MM.1S (cell line): ENCODE results near the gene PTK7.
A peak's percentile ranks its signal among the peaks of the same experiment; 100 is the strongest.

Experiments
- DNase-seq: peaks from one replicate; pipeline ENCODE4 v3.0.0-alpha.2; 2015
- H2AFZ ChIP-seq: fragments of 300-600 bp; sonication (generic); 2 replicates; pipeline ENCODE4 v1.6.0; 2016; ENCODE audit warnings: antibody characterized with exemption, low read length
- H3F3A ChIP-seq: fragments of 300-600 bp; sonication (generic); 2 replicates; pipeline ENCODE4 v1.6.1; 2016; ENCODE audit warnings: mild to moderate bottlenecking, antibody characterized with exemption, low read length, moderate library complexity, mixed read lengths; ENCODE audit not compliant: insufficient read depth
- H3K27ac ChIP-seq: fragments of 300-600 bp; sonication (generic); 2 replicates; pipeline ENCODE4 v1.5.1; 2016; ENCODE audit warnings: mild to moderate bottlenecking, low read length
- H3K27me3 ChIP-seq: fragments of 300-600 bp; sonication (generic); replicated peaks from 2 replicates; pipeline ENCODE4 v1.6.0; 2016; ENCODE audit warnings: low read length; ENCODE audit not compliant: insufficient read depth
- H3K36me3 ChIP-seq: fragments of 300-600 bp; sonication (generic); replicated peaks from 2 replicates; pipeline ENCODE4 v1.6.1; 2016; ENCODE audit warnings: mild to moderate bottlenecking, low read length, mixed read lengths; ENCODE audit not compliant: insufficient read depth
- H3K4me1 ChIP-seq: fragments of 300-600 bp; sonication (generic); 2 replicates; pipeline ENCODE4 v1.6.1; 2016; ENCODE audit warnings: low read length, mixed read lengths
- H3K4me2 ChIP-seq: fragments of 300-600 bp; sonication (generic); 2 replicates; pipeline ENCODE4 v1.6.0; 2016; ENCODE audit warnings: low read depth, low read length
- H3K4me3 ChIP-seq: fragments of 300-600 bp; sonication (generic); 2 replicates; pipeline ENCODE4 v1.5.1; 2016; ENCODE audit warnings: low read length, mixed read lengths
- H3K79me2 ChIP-seq: fragments of 300-600 bp; sonication (generic); 2 replicates; pipeline ENCODE4 v1.6.1; 2016; ENCODE audit warnings: mixed run types, low read length, mixed read lengths
- H3K9ac ChIP-seq: fragments of 300-600 bp; sonication (generic); 2 replicates; pipeline ENCODE4 v1.6.1; 2016; ENCODE audit warnings: low read length, mixed read lengths
- H3K9me2 ChIP-seq: fragments of 300-600 bp; sonication (generic); replicated peaks from 2 replicates; pipeline ENCODE4 v1.6.1; 2016; ENCODE audit warnings: mild to moderate bottlenecking, low read length, mixed read lengths; ENCODE audit not compliant: insufficient read depth
- H3K9me3 ChIP-seq: fragments of 300-600 bp; sonication (generic); replicated peaks from 2 replicates; pipeline ENCODE4 v1.6.1; 2016; ENCODE audit warnings: mild to moderate bottlenecking, low read length, mixed read lengths; ENCODE audit not compliant: insufficient read depth
- H4K20me1 ChIP-seq: fragments of 300-600 bp; sonication (generic); 2 replicates; pipeline ENCODE4 v1.6.1; 2016; ENCODE audit warnings: mild to moderate bottlenecking, low read length, moderate library complexity, mixed read lengths; ENCODE audit not compliant: insufficient read depth
- EZH2 ChIP-seq: fragments of 300-600 bp; sonication (generic); optimal IDR thresholded peaks from 2 replicates; pipeline ENCODE3; 2017; ENCODE audit warnings: low read depth, mild to moderate bottlenecking, antibody characterized with exemption, low read length, mixed read lengths
- EZH2phosphoT487 ChIP-seq: fragments of 300-600 bp; sonication (generic); IDR thresholded peaks from 2 replicates; pipeline ENCODE4 v1.6.1; 2018; ENCODE audit warnings: antibody characterized with exemption, low read length
- TF ChIP-seq, protein P1 (sequence below): fragments of 300-600 bp; sonication (generic); IDR thresholded peaks from 2 replicates; pipeline ENCODE4 v1.5.1; 2016; ENCODE audit warnings: antibody characterized with exemption, low read length, mixed read lengths

PTK7 gene

GRCh38 chr6:43170931-43171706 lies 95.0 kb downstream of the PTK7 start, which contains the start of gene SRF:
Gene SRF (plus strand): TSS chr6:43171269. CDS start chr6:43171657, 388 bp downstream.
- DNase-seq = peak; percentile 98
- H3F3A ChIP-seq = peaks cover 18% of the 10 kb centered on the region

DNA sequence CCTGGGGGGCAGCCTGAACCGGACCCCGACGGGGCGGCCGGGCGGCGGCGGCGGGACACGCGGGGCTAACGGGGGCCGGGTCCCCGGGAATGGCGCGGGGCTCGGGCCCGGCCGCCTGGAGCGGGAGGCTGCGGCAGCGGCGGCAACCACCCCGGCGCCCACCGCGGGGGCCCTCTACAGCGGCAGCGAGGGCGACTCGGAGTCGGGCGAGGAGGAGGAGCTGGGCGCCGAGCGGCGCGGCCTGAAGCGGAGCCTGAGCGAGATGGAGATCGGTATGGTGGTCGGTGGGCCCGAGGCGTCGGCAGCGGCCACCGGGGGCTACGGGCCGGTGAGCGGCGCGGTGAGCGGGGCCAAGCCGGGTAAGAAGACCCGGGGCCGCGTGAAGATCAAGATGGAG lies 95.6 kb downstream of the PTK7 start:
- peak overlapping the region; percentile 96 for H3K4me3 ChIP-seq
- no peaks in the 10 kb centered on the region for H3K9me3 ChIP-seq
- peaks cover 18% of the 10 kb centered on the region for H3F3A ChIP-seq
- peak overlapping the region; percentile 89 for H3K9ac ChIP-seq
- no peak for DNase-seq
- H3K36me3 ChIP-seq = peaks cover 3% of the 10 kb centered on the region; the same call in 1 of the 2 replicates
- H3K9me2 ChIP-seq = no peaks in the 10 kb centered on the region
- no peak for TF ChIP-seq EZH2phosphoT487
- no peak for TF ChIP-seq EZH2
- TF ChIP-seq, protein P1, sequence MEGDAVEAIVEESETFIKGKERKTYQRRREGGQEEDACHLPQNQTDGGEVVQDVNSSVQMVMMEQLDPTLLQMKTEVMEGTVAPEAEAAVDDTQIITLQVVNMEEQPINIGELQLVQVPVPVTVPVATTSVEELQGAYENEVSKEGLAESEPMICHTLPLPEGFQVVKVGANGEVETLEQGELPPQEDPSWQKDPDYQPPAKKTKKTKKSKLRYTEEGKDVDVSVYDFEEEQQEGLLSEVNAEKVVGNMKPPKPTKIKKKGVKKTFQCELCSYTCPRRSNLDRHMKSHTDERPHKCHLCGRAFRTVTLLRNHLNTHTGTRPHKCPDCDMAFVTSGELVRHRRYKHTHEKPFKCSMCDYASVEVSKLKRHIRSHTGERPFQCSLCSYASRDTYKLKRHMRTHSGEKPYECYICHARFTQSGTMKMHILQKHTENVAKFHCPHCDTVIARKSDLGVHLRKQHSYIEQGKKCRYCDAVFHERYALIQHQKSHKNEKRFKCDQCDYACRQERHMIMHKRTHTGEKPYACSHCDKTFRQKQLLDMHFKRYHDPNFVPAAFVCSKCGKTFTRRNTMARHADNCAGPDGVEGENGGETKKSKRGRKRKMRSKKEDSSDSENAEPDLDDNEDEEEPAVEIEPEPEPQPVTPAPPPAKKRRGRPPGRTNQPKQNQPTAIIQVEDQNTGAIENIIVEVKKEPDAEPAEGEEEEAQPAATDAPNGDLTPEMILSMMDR = no peak
- peak overlapping the region; percentile 77 for H2AFZ ChIP-seq
- peaks cover 25% of the 10 kb centered on the region for H3K4me1 ChIP-seq
- H4K20me1 ChIP-seq = peaks cover 5% of the 10 kb centered on the region; the same call in 1 of the 2 replicates
- H3K79me2 ChIP-seq = peaks cover 39% of the 10 kb centered on the region
- no peaks in the 10 kb centered on the region for H3K27me3 ChIP-seq
- peak overlapping the region; percentile 96 for H3K4me2 ChIP-seq
- peak overlapping the region; percentile 38; the same call in 1 of the 2 replicates for H3K27ac ChIP-seq

More at GRCh38 chr6:43170931-43171706, 95.0 kb downstream of the PTK7 start, which contains the start of gene SRF:
- no peaks in the 10 kb centered on the region for H3K27me3 ChIP-seq
- peak within 1 kb of the TSS; percentile 38; the same call in 1 of the 2 replicates for H3K27ac ChIP-seq
- no peaks in the 10 kb centered on the region for H3K9me2 ChIP-seq
- H3K4me1 ChIP-seq = peaks cover 25% of the 10 kb centered on the region
- peak within 1 kb of the TSS; percentile 82 for H2AFZ ChIP-seq
- TF ChIP-seq, protein P1 = peak; percentile 25
- TF ChIP-seq EZH2 = no peak
- peaks cover 5% of the 10 kb centered on the region; the same call in 1 of the 2 replicates for H4K20me1 ChIP-seq
- H3K4me3 ChIP-seq = peak within 1 kb of the TSS; percentile 96
- no peaks in the 10 kb centered on the region for H3K9me3 ChIP-seq
- peak within 1 kb of the TSS; percentile 96 for H3K4me2 ChIP-seq
- peak within 1 kb of the TSS; percentile 89 for H3K9ac ChIP-seq
- H3K79me2 ChIP-seq = peaks cover 36% of the 10 kb centered on the region
- H3K36me3 ChIP-seq = no peaks in the 10 kb centered on the region; the same call in 1 of the 2 replicates

DNA sequence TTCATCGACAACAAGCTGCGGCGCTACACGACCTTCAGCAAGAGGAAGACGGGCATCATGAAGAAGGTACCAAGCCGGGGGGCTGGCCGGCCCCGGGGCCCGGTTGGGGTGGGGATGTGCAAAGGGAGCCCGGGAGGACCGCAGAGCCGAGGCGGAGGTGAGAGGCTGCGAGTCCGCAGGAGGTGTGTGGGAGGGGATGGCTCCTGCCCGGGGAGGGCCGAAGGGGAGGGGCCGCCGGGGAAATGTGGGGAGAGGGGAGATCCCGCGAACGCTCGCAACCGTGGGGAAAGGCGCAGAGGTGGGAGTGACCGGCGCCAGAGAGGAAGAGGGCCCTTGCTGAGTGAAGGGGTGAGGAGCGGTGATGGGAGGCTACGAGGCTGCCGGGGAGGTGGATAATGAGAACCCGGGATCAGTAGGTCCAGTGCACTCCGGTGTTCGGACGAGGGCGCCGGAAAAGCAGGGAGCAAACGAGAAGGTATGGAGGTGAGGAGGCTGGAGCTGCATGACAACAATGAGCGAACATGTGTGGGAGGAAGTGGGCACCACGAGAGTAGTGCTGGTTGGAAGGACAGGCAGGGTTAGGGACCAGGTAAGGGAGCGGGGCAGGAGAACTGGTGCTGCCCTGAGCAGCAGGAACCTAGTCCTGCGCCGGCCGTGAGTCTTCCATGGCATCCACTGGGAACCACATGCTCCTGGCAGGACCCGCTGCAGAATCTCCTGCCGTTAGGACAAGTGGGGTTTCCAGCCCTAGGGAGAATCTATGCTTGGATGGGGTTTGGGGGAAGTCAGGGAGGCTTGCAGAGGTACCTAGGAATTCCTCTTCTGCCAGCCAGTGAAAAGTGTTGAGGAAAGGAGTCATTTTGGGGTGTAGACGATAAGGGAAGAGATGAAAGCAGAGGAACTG lies 96.2 kb downstream of the PTK7 start:
- Histone ChIP-seq H3K27me3 (no peaks in the 10 kb centered on the region), H3K79me2 (peaks cover 39% of the 10 kb centered on the region)

More for the DNA sequence above, 96.2 kb downstream of the PTK7 start:
- Histone ChIP-seq H3F3A (peaks cover 18% of the 10 kb centered on the region), H3K9me3 (no peaks in the 10 kb centered on the region), H3K4me3 (peak overlapping the region; percentile 96), H3K36me3 (peaks cover 5% of the 10 kb centered on the region; the same call in 1 of the 2 replicates), H2AFZ (peak overlapping the region; percentile 77), H3K4me2 (peak overlapping the region; percentile 96), H4K20me1 (peaks cover 5% of the 10 kb centered on the region; the same call in 1 of the 2 replicates), H3K27ac (no peak overlapping the region; the same call in 1 of the 2 replicates), H3K4me1 (peaks cover 25% of the 10 kb centered on the region), H3K9ac (peak overlapping the region; percentile 89), H3K9me2 (no peaks in the 10 kb centered on the region)
- TF ChIP-seq, protein P1 = no peak
- TF ChIP-seq EZH2 = no peak
- TF ChIP-seq EZH2phosphoT487 = no peak
- DNase-seq = peak; percentile 7
